ENCODE results near the gene APOBEC2.

Gene APOBEC2

DNA sequence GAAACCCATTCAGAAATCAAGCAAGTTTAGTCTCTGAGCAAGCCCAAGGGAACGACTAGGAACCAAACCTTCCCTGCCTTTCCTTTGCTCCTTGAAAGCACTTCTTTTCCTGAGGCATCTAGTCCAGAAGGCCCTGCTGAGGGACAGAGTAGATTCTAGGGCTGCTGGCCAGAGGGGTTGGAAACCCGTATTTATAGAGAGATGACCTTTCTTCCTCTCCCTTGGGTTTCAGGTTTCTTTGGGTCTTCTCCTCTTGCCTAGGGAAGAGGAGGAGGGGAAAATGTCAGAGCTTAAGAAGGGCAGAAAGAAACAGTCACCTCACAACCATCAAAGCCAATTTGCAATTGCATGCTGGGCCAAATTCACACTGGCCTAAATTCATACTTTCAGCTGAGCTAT is 5.8 kb downstream of the APOBEC2 start:
- H3K4me3 ChIP-seq (ENCODE audit: low read length), result no peak overlapping the region
- no peak for DNase-seq (ENCODE audit: low read depth)
- TF ChIP-seq, protein P1, sequence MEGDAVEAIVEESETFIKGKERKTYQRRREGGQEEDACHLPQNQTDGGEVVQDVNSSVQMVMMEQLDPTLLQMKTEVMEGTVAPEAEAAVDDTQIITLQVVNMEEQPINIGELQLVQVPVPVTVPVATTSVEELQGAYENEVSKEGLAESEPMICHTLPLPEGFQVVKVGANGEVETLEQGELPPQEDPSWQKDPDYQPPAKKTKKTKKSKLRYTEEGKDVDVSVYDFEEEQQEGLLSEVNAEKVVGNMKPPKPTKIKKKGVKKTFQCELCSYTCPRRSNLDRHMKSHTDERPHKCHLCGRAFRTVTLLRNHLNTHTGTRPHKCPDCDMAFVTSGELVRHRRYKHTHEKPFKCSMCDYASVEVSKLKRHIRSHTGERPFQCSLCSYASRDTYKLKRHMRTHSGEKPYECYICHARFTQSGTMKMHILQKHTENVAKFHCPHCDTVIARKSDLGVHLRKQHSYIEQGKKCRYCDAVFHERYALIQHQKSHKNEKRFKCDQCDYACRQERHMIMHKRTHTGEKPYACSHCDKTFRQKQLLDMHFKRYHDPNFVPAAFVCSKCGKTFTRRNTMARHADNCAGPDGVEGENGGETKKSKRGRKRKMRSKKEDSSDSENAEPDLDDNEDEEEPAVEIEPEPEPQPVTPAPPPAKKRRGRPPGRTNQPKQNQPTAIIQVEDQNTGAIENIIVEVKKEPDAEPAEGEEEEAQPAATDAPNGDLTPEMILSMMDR (IDR thresholded peaks at IDR 0.05; ENCODE audit: insufficient read depth, low read depth, low read length, missing control alignments), result no peak

DNA sequence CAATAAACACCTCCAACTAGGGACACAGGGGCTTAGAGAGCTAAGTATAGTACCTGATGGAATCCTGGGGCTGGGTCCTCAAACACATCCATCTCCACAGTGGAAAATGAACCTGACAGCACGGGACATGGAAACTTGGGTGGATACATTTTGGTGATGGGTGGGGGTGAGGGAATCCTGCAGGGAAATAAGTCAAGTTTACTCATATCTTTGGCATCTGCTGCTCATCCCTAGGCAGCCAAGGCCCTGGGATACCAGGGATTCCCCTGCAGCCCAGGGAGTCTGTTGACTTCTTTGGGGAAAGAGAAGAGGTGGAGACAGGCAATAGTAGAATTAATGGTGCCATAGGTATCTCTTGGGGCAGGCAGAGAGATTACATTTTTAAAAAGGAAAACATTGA is 6.6 kb downstream of the APOBEC2 start:
- H3K4me3 ChIP-seq (ENCODE audit: low read length), result no peak overlapping the region
- DNase-seq (ENCODE audit: low read depth), result peak; percentile 50

DNA sequence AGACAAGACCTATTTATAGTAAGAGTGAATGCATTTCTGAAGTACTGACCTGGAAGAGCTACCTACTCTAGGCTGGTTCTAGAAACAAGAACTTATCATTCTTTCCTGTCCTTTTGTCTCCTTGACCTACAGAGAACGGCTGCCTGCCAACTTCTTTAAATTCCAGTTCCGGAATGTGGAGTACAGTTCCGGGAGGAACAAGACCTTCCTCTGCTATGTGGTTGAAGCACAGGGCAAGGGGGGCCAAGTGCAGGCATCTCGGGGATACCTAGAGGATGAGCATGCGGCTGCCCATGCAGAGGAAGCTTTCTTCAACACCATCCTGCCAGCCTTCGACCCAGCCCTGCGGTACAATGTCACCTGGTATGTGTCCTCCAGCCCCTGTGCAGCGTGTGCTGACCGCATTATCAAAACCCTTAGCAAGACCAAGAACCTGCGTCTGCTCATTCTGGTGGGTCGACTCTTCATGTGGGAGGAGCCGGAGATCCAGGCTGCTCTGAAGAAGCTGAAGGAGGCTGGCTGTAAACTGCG is 8.3 kb downstream of the APOBEC2 start:
- DNase-seq (ENCODE audit: low read depth), result no peak
- TF ChIP-seq, protein P1 (IDR thresholded peaks at IDR 0.05; ENCODE audit: insufficient read depth, low read depth, low read length, missing control alignments), result no peak
- H3K4me3 ChIP-seq (ENCODE audit: low read length), result no peak overlapping the region

More for the DNA sequence above, 6.6 kb downstream of the APOBEC2 start:
- TF ChIP-seq, protein P1 (IDR thresholded peaks at IDR 0.05; ENCODE audit: insufficient read depth, low read depth, low read length, missing control alignments), result no peak

DNA sequence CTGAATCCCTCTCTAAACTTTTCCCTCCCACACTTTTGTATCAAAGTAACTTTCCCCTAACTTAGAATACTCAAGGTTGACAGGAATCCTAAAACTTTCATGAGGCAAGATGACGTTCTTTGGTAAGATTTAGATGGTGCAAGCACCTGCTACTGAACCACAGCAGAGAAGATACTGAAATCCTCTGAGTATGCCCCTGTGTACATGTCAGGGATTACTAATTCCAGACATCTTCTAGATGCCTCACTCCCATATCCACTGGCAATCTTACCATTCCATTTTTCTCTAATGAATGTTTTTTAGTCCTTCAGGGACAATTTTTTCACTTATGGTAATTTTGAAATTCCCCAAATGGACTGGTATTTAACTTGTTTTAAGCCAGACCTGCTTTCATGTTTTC is 9.1 kb downstream of the APOBEC2 start:
- no peak overlapping the region for H3K4me3 ChIP-seq (ENCODE audit: low read length)
- TF ChIP-seq, protein P1 (IDR thresholded peaks at IDR 0.05; ENCODE audit: insufficient read depth, low read depth, low read length, missing control alignments), result no peak
- no peak for DNase-seq (ENCODE audit: low read depth)

DNA sequence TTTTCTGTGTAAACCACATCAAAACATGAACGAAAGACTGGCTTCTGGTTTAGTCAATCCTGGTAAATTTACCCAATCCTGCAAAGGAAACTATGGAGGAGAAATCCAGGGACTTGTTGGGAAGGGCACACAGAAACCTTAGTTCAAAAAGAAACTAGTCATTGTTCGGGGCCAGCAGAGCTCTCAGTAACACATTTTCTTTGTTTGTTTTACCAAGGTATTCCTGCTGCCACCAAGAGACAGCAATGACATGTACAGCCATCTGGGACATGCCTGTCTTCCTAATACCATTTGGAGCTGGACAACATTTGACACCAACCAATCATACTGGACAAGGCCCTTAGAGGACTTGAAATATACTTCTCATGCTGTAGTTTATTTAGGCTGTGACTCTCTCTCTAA is 10.9 kb downstream of the APOBEC2 start:
- TF ChIP-seq, protein P1 (IDR thresholded peaks at IDR 0.05; ENCODE audit: insufficient read depth, low read depth, low read length, missing control alignments), result no peak
- no peak for DNase-seq (ENCODE audit: low read depth)
- H3K4me3 ChIP-seq (ENCODE audit: low read length), result no peak overlapping the region

DNA sequence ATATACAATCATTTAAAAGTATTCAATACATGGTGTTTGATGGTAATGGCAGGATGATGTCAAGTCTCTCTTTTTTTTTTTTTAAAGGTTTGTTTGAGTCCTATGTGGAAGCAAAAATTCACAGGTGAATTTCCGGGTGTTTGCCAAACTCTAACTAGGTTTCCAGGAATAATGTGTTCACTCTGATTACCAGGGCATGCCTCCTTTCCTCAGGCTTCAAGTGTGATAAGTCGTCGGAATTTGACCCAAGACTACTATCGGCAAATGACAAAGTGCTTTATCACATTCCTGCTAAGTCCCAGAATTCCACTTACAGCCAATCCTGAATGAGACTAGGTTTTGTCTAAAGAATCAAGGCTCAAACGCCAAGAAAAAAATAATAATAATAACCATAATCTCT is 11.8 kb downstream of the APOBEC2 start:
- H3K4me3 ChIP-seq (ENCODE audit: low read length), result no peak overlapping the region
- no peak for DNase-seq (ENCODE audit: low read depth)
- TF ChIP-seq, protein P1 (IDR thresholded peaks at IDR 0.05; ENCODE audit: insufficient read depth, low read depth, low read length, missing control alignments), result no peak

DNA sequence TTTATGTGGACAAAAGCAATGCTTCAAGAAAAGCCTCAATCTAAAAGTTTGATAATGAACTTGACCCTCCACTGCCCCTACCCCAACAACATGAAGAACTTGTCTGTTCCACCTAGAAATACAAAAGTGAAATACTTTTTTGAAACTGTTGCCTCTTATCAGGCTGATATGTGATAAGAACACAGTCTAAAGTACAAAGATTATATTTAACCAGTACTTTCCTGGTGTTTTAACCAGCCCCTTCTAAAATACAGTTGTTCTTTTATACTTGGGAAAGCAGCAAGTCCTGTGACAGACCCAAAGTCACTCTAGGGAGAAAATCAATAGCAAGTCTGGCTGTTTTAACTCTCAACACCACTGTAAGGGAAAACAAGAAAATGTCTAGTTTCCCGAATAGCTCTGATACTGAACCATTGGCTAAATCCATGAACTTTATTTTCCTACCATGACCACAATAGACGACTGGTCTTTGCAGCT is 12.6 kb downstream of the APOBEC2 start:
- H3K4me3 ChIP-seq (ENCODE audit: low read length), result no peak overlapping the region
- no peak for DNase-seq (ENCODE audit: low read depth)
- TF ChIP-seq, protein P1 (IDR thresholded peaks at IDR 0.05; ENCODE audit: insufficient read depth, low read depth, low read length, missing control alignments), result no peak

Data from epithelial cell of esophagus (primary cell).